ENCODE results near the gene ERG28. TPM values are rescaled to one million over a fixed set of nuclear protein-coding genes. Genes with fewer than 3 reads are reported as not detected.

ERG28 gene
- total RNA-seq, 1 experiment from 2014 or later: 43.3 TPM

DNA sequence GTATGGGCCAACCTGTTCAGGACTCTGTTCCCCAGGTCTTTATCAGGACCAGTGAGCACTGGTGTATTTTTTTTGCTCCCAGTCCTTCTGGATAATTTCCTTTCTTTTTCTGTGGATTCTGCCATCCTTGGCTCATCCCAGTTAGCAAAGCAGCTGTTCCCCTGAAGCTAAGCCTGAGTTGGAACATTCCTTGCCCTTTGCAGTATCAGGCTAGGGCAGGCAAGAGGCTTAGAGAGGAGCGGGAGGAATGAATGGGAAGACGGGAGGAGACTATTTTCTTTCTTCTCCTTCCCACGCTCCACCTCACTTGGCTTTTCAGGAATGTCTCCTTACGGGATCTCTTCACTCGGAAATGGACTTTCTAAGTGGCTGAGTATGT lies 29.2 kb downstream of the ERG28 start:
- no peak for TF ChIP-seq EZH2 (IDR thresholded peaks at IDR 0.05; ENCODE audit: borderline replicate concordance, low read depth, low read length, poor library complexity, severe bottlenecking)
- TF ChIP-seq, protein P1, sequence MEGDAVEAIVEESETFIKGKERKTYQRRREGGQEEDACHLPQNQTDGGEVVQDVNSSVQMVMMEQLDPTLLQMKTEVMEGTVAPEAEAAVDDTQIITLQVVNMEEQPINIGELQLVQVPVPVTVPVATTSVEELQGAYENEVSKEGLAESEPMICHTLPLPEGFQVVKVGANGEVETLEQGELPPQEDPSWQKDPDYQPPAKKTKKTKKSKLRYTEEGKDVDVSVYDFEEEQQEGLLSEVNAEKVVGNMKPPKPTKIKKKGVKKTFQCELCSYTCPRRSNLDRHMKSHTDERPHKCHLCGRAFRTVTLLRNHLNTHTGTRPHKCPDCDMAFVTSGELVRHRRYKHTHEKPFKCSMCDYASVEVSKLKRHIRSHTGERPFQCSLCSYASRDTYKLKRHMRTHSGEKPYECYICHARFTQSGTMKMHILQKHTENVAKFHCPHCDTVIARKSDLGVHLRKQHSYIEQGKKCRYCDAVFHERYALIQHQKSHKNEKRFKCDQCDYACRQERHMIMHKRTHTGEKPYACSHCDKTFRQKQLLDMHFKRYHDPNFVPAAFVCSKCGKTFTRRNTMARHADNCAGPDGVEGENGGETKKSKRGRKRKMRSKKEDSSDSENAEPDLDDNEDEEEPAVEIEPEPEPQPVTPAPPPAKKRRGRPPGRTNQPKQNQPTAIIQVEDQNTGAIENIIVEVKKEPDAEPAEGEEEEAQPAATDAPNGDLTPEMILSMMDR (conservative IDR thresholded peaks at IDR 0.05; ENCODE audit: low read depth, low read length): no peak
- ChIA-PET POLR2A (ENCODE audit: low non-redundant PET) (no interaction called here), CTCF (no interaction called here)
- Histone ChIP-seq H3K9me3 (ENCODE audit: low read depth, low read length, poor library complexity, severe bottlenecking) (no peaks in the 10 kb centered on the region), H3K36me3 (ENCODE audit: insufficient read depth, low read length, poor library complexity, severe bottlenecking) (no peaks in the 10 kb centered on the region), H3K27ac (ENCODE audit: low read depth, low read length, poor library complexity, severe bottlenecking) (no peak overlapping the region), H3K4me1 (ENCODE audit: insufficient read depth, low read length, poor library complexity, severe bottlenecking) (no peaks in the 10 kb centered on the region), H3K4me3 (ENCODE audit: low read depth, low read length, poor library complexity, severe bottlenecking) (no peak overlapping the region), H3K27me3 (replicated peaks; ENCODE audit: insufficient read depth, low read depth, low read length, poor library complexity) (no peaks in the 10 kb centered on the region)
- intact Hi-C loops (cut with micrococcal nuclease; ENCODE audit: unreplicated experiment): no loop called here
- no TSS peak for BruUV-seq (replicated peaks)
- no peak for DNase-seq (ENCODE audit: low spot score)

DNA sequence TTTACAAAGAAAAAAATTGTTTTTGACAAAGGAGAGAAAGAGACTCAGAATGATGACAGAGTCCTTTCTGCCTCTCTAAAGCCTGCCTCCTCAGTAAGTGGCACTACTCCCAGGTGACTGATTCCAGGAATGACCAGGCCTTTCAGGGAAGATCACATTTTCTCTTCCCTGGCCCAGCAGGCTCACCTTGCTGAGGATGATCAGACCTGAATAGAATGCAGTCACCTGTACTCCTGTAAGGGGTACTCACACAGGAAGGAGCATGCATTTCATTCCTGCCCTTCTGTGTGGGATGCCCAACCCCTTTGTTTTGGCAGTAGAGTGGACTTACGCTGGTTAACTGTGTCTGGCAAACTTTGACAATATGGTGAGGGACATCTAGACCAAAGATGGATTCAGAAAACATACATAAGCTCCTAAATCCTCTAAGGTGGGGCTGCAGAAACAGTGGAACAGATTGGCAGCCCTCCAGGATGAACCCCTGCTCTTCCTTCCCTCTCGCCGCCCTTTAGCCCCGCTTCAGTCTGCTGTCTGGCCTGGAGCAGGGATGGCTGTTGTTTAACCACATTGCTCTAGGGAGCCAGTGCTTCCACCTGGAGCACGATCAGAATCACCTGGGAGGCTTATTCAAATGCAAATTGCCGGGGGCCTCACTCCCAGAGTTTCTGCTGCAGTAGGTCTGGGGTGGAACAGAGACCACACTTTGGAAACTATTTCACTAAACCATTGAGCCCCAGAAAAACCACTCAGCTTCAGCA lies 29.8 kb downstream of the ERG28 start:
- no peak for TF ChIP-seq EZH2 (IDR thresholded peaks at IDR 0.05; ENCODE audit: borderline replicate concordance, low read depth, low read length, poor library complexity, severe bottlenecking)
- TF ChIP-seq, protein P1 (conservative IDR thresholded peaks at IDR 0.05; ENCODE audit: low read depth, low read length): no peak
- ChIA-PET CTCF (no interaction called here), POLR2A (ENCODE audit: low non-redundant PET) (no interaction called here)
- no peak overlapping the region for H3K27ac ChIP-seq (ENCODE audit: low read depth, low read length, poor library complexity, severe bottlenecking)
- intact Hi-C loops (cut with micrococcal nuclease; ENCODE audit: unreplicated experiment): no loop called here
- BruUV-seq (replicated peaks): no TSS peak
- H3K4me1 ChIP-seq (ENCODE audit: insufficient read depth, low read length, poor library complexity, severe bottlenecking): no peaks in the 10 kb centered on the region
- no peaks in the 10 kb centered on the region for H3K36me3 ChIP-seq (ENCODE audit: insufficient read depth, low read length, poor library complexity, severe bottlenecking)
- H3K27me3 ChIP-seq (replicated peaks; ENCODE audit: insufficient read depth, low read depth, low read length, poor library complexity): no peaks in the 10 kb centered on the region
- DNase-seq (ENCODE audit: low spot score): no peak
- H3K4me3 ChIP-seq (ENCODE audit: low read depth, low read length, poor library complexity, severe bottlenecking): no peak overlapping the region
- H3K9me3 ChIP-seq (ENCODE audit: low read depth, low read length, poor library complexity, severe bottlenecking): no peaks in the 10 kb centered on the region

DNA sequence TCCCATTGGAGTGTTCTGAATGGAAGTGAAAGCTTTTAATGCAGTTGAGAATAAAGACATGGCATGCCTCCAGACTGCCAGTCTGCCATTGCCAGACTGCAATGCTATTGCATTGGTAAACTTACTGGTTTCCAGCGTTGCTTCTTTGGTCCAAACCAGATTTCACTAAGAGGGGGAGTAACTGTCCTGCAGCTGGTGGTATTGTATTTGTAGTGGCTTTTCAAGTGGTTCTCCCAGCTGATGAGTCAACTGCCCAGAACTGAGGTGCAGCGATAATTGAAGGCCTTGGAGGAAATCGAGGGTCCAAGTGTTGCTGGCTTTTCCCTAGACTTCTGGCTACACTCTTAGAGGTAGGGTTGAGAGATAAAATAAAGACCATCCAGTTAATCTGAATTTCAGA lies 31.9 kb downstream of the ERG28 start:
- ChIA-PET CTCF (no interaction called here), POLR2A (ENCODE audit: low non-redundant PET) (no interaction called here)
- Histone ChIP-seq H3K9me3 (ENCODE audit: low read depth, low read length, poor library complexity, severe bottlenecking) (no peaks in the 10 kb centered on the region), H3K27me3 (replicated peaks; ENCODE audit: insufficient read depth, low read depth, low read length, poor library complexity) (no peaks in the 10 kb centered on the region), H3K27ac (ENCODE audit: low read depth, low read length, poor library complexity, severe bottlenecking) (no peak overlapping the region), H3K36me3 (ENCODE audit: insufficient read depth, low read length, poor library complexity, severe bottlenecking) (no peaks in the 10 kb centered on the region), H3K4me3 (ENCODE audit: low read depth, low read length, poor library complexity, severe bottlenecking) (no peak overlapping the region), H3K4me1 (ENCODE audit: insufficient read depth, low read length, poor library complexity, severe bottlenecking) (no peaks in the 10 kb centered on the region)
- no peak for DNase-seq (ENCODE audit: low spot score)
- BruUV-seq (replicated peaks): no TSS peak
- intact Hi-C loops (cut with micrococcal nuclease; ENCODE audit: unreplicated experiment): no loop called here
- TF ChIP-seq EZH2 (IDR thresholded peaks at IDR 0.05; ENCODE audit: borderline replicate concordance, low read depth, low read length, poor library complexity, severe bottlenecking): no peak
- TF ChIP-seq, protein P1 (conservative IDR thresholded peaks at IDR 0.05; ENCODE audit: low read depth, low read length): no peak

Measured in A673 (cell line).